Measurements from ENCODE around the gene RALGAPA2. TPM values are rescaled to one million over a fixed set of nuclear protein-coding genes. Genes with fewer than 3 reads are reported as not detected.

RALGAPA2 gene
- total RNA-seq, 2 experiments from 2014 or later, result 14.3 to 17.2 TPM

DNA sequence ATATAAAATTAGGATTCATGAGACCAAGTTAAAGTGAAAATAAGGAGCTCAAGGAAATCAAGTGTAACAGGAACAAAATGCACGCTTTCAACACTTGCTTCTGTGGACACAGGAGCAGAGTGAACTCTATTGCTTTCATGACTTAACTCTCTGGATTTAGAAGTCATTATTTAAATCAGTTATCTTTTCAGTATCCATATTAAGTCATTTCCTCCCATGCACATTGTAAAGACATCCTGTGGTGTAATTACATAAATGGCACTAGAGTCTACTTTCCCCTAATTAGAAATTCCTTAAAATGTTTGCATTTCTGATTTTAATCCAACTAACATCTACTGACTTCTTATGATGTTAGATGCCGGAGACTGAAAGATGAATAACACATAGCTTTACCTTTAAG, 256.5 kb downstream of the RALGAPA2 start:
- Mint-ChIP-seq H3K4me3 (no peak overlapping the region), H3K9me3 (no peaks in the 10 kb centered on the region), H3K36me3 (ENCODE audit: low read depth) (peaks cover 21% of the 10 kb centered on the region), H3K27ac (no peak overlapping the region), H3K27me3 (no peaks in the 10 kb centered on the region), H3K4me1 (ENCODE audit: low read depth) (peaks cover 31% of the 10 kb centered on the region)
- ChIA-PET CTCF (no interaction called here), POLR2A (no interaction called here)
- TF ChIP-seq, protein P1, sequence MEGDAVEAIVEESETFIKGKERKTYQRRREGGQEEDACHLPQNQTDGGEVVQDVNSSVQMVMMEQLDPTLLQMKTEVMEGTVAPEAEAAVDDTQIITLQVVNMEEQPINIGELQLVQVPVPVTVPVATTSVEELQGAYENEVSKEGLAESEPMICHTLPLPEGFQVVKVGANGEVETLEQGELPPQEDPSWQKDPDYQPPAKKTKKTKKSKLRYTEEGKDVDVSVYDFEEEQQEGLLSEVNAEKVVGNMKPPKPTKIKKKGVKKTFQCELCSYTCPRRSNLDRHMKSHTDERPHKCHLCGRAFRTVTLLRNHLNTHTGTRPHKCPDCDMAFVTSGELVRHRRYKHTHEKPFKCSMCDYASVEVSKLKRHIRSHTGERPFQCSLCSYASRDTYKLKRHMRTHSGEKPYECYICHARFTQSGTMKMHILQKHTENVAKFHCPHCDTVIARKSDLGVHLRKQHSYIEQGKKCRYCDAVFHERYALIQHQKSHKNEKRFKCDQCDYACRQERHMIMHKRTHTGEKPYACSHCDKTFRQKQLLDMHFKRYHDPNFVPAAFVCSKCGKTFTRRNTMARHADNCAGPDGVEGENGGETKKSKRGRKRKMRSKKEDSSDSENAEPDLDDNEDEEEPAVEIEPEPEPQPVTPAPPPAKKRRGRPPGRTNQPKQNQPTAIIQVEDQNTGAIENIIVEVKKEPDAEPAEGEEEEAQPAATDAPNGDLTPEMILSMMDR (IDR thresholded peaks at IDR 0.05), result no peak
- no peak for ATAC-seq
- DNase-seq, result no peak
- intact Hi-C loops (cut with micrococcal nuclease), result no loop called here

DNA sequence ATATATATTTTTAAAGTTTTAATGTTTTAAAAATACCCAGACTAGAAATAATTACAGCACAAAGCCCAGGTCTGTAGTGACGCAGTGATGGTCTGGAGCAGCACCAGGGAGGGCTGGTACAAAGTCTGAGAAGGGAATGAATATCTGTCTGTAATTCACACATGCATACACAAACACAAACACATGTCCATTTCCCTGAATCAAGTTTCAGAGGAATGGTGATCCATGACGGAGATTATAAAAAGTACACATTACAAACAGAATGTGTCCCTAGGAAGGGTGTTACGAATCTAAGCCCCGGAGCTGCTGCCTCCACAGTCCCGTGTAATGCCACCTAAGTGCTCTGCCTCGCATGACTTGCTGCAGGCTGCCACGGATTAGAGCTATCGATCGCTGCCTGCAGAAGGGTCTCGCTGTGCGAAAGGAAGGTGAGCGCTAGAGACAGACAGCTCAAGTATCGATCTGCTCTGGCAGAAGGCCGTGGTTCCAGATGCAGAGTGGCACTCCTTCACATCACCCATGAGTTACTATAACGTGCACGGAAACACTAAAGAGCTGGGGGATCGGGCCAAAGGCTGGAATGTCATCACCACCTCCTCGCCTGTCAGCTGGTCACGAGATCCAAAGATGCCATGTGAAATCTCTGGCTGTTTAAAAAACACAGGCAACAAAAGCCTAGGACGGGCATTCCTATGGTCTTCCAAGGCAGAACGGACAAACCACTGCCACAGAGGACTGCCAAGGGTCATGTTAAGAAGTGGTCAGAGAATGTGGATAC, 257.4 kb downstream of the RALGAPA2 start:
- no peak overlapping the region for H3K4me3 Mint-ChIP-seq
- H3K4me1 Mint-ChIP-seq (ENCODE audit: low read depth), result peaks cover 35% of the 10 kb centered on the region
- no peak overlapping the region for H3K27ac Mint-ChIP-seq
- ATAC-seq, result no peak
- ChIA-PET CTCF (no interaction called here), POLR2A (no interaction called here)
- H3K36me3 Mint-ChIP-seq (ENCODE audit: low read depth), result peaks cover 21% of the 10 kb centered on the region
- H3K27me3 Mint-ChIP-seq, result no peaks in the 10 kb centered on the region
- TF ChIP-seq, protein P1 (IDR thresholded peaks at IDR 0.05), result no peak
- intact Hi-C loops (cut with micrococcal nuclease), result loop anchor here (5.0 kb wide), 1 partner anchor 112 kb away; no protein-coding TSS in a partner anchor
- no peaks in the 10 kb centered on the region for H3K9me3 Mint-ChIP-seq
- no peak for DNase-seq

DNA sequence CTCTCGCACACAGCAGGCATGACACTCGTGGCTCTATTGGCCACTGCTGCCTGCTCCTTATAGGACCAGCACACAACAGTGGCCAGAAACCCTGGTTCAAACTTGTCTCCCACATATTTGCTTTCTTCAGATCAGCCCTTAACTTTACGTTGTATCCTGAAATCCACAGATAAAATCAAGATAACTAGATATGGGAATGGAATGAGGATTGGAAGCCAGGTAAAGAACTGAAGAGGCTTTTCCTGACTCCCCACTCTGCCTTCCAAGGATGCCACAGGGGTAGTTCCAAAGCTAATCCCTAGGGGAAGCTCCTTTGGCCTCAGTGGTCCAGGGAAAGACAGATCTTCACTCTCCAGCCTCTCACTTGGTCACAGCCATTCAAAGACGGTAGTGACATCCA, 258.1 kb downstream of the RALGAPA2 start:
- peaks cover 35% of the 10 kb centered on the region for H3K4me1 Mint-ChIP-seq (ENCODE audit: low read depth)
- H3K27me3 Mint-ChIP-seq, result no peaks in the 10 kb centered on the region
- H3K9me3 Mint-ChIP-seq, result no peaks in the 10 kb centered on the region
- H3K4me3 Mint-ChIP-seq, result no peak overlapping the region
- no peak for DNase-seq
- ATAC-seq, result no peak
- peaks cover 21% of the 10 kb centered on the region for H3K36me3 Mint-ChIP-seq (ENCODE audit: low read depth)
- POLR2A ChIA-PET, result no interaction called here
- TF ChIP-seq, protein P1 (IDR thresholded peaks at IDR 0.05), result no peak
- CTCF ChIA-PET, result no interaction called here
- intact Hi-C loops (cut with micrococcal nuclease), result loop anchor here (5.0 kb wide), 1 partner anchor 113 kb away; no protein-coding TSS in a partner anchor
- no peak overlapping the region for H3K27ac Mint-ChIP-seq

DNA sequence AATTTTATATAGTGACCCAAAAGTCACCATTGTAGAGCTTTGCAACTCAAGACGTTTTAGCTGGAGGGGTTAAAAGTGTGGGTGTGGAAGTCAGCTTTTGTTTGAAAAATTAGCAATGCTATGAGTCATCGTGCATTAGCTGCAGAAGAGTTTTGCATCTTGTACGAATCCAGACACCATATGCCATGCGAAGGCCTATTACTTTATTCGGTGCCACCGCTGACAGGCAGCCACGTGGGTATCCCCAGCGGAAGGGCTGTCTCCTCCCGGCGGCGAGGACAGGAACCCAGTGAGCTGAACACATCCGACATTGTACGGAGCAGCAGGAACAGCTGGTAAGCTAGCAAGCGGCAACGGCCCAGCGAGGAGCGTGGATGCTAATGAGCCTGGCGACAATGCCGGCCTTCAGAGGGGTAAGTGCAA, 260.2 kb downstream of the RALGAPA2 start:
- Mint-ChIP-seq H3K9me3 (no peaks in the 10 kb centered on the region), H3K27ac (peak overlapping the region; percentile 76), H3K4me3 (peak overlapping the region; percentile 63), H3K27me3 (no peaks in the 10 kb centered on the region), H3K4me1 (ENCODE audit: low read depth) (peaks cover 32% of the 10 kb centered on the region), H3K36me3 (ENCODE audit: low read depth) (peaks cover 14% of the 10 kb centered on the region)
- intact Hi-C loops (cut with micrococcal nuclease), result loop anchor here (5.0 kb wide), 1 partner anchor 115 kb away; no protein-coding TSS in a partner anchor
- CTCF ChIA-PET, result interaction anchor here (0.9 to 2.2 kb wide), 6 partner anchors 10 to 140 kb away, joined by 3 to 6 read pairs (median 4); no protein-coding TSS in a partner anchor
- peak; percentile 77 for DNase-seq
- TF ChIP-seq, protein P1 (IDR thresholded peaks at IDR 0.05), result no peak
- peak; percentile 96 for ATAC-seq
- POLR2A ChIA-PET, result interaction anchor here (0.6 kb wide), 1 partner anchor 29 kb away, joined by 3 read pairs; no protein-coding TSS in a partner anchor

DNA sequence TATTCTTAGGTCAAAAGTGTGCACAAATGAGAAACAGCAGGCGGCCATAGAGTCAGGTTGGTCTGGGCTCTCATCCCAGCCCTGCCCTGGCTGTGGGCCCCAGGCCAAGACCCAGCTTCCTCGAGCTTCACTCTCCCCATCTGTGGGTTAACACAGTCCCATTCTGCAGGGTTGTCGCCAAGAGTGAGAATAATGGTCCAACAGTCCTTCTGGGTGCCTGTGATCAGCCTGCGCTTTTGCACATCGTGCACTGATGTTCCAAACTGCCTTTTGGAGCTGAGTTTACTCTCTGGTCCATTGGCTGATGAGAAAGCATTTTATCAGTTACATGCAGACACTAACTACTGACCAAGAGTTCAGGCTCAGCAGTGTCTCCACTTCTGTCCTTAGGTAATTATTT, 261.9 kb downstream of the RALGAPA2 start:
- no peak overlapping the region for H3K27ac Mint-ChIP-seq
- ATAC-seq (no peak), DNase-seq (no peak)
- H3K27me3 Mint-ChIP-seq, result no peaks in the 10 kb centered on the region
- ChIA-PET POLR2A (no interaction called here), CTCF (interaction anchor here (1.5 to 2.2 kb wide), 3 partner anchors 10 to 116 kb away, joined by 3 to 6 read pairs (median 4); no protein-coding TSS in a partner anchor)
- TF ChIP-seq, protein P1 (IDR thresholded peaks at IDR 0.05), result no peak
- H3K9me3 Mint-ChIP-seq, result no peaks in the 10 kb centered on the region
- peaks cover 29% of the 10 kb centered on the region for H3K4me1 Mint-ChIP-seq (ENCODE audit: low read depth)
- peaks cover 10% of the 10 kb centered on the region for H3K36me3 Mint-ChIP-seq (ENCODE audit: low read depth)
- H3K4me3 Mint-ChIP-seq, result no peak overlapping the region
- intact Hi-C loops (cut with micrococcal nuclease), result loop anchor here (5.0 kb wide), 1 partner anchor 117 kb away; no protein-coding TSS in a partner anchor
